ENCODE measurements around the gene OR1A2. TPM values are rescaled to one million over a fixed set of nuclear protein-coding genes. Genes with fewer than 3 reads are reported as not detected.
"Not testable (repeated sequence)": the region's sequence is repeated elsewhere in the genome, so short reads cannot be mapped to it uniquely, and the experiment has no call there.

Gene OR1A2
- total RNA-seq, 4 donors from 2014 or later: not detected

GRCh38 chr17:3222505-3222904 is 25.2 kb downstream of the OR1A2 start:
- H3K27ac ChIP-seq: no peak overlapping the region
- H3K9me3 ChIP-seq: no peaks in the 10 kb centered on the region
- intact Hi-C loops (cut with DNase I; ENCODE audit: low total_unique reads): no loop called here
- H3K4me3 ChIP-seq: no peak overlapping the region
- DNase-seq: no peak
- WGBS, 2 donors (ENCODE audit: low coverage in 1 of 2): 57 to 69% methylated on average over 1 to 2 of the region's 2 CpGs
- no peaks in the 10 kb centered on the region for H3K36me3 ChIP-seq
- no peaks in the 10 kb centered on the region for H3K27me3 ChIP-seq
- no peaks in the 10 kb centered on the region for H3K4me1 ChIP-seq
- in situ Hi-C loops (cut with MboI; ENCODE audit: low pct_ligation_motif_present in 1 of 4, low pct_unique_long_range_greater_than_20kb in 1 of 4, low sequenced_read_pairs in 3 of 4): loop anchor here in 1 of 4 donors (25.0 kb wide), 1 partner anchor 90 kb away; no protein-coding TSS in a partner anchor
- no peak for TF ChIP-seq POLR2AphosphoS5 (IDR thresholded peaks at IDR 0.05)
- TF ChIP-seq POLR2A (IDR thresholded peaks at IDR 0.05): no peak
- no peak for TF ChIP-seq EP300 (IDR thresholded peaks at IDR 0.05; ENCODE audit: low read depth)
- no peak for TF ChIP-seq CTCF (IDR thresholded peaks at IDR 0.05)

DNA sequence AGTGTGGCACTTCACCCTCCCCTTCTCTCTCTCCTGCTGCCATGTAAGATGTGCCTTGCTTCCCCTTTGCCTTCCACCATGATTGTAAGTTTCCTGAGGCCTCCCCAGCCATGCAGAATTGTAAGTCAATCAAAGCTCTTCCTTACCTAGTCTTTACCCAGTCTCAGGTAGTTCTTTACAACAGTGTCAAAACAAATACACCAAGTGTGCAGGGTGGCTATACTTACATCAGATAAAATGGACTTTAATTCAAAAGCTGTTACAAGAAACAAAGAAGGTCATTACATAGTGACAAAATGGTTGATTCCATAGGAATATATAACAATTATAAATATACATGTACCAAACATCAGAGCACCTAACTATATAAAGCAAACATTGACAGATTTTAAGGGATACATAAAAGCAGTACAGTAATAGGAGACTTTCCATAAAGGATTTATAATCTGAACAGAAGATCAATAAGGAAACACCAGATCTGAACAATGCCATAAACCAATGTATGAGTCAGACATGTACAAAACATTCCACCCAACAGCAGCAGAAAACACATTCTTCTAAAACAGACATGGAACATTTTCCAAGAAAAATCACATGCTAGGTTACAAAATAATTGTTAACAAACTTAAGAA is 27.5 kb downstream of the OR1A2 start:
- H3K9me3 ChIP-seq; H3K27me3 ChIP-seq; H3K36me3 ChIP-seq; intact Hi-C loops (cut with DNase I; ENCODE audit: low total_unique reads); H3K4me1 ChIP-seq; H3K4me3 ChIP-seq; DNase-seq: not testable (repeated sequence)
- peak overlapping the region in 1 of 4 donors; percentile 13 for H3K27ac ChIP-seq
- in situ Hi-C loops (cut with MboI; ENCODE audit: low pct_ligation_motif_present in 1 of 4, low pct_unique_long_range_greater_than_20kb in 1 of 4, low sequenced_read_pairs in 3 of 4): loop anchor here in 1 of 4 donors (25.0 kb wide), 1 partner anchor 87 kb away; no protein-coding TSS in a partner anchor

- DNase-seq; H3K4me3 ChIP-seq; H3K9me3 ChIP-seq; intact Hi-C loops (cut with DNase I; ENCODE audit: low total_unique reads); H3K27ac ChIP-seq; H3K4me1 ChIP-seq; H3K27me3 ChIP-seq; in situ Hi-C loops (cut with MboI; ENCODE audit: low pct_ligation_motif_present in 1 of 4, low pct_unique_long_range_greater_than_20kb in 1 of 4, low sequenced_read_pairs in 3 of 4); H3K36me3 ChIP-seq: not testable (repeated sequence)
- WGBS, 2 donors (ENCODE audit: low coverage in 1 of 2): 86% methylated on average over 8 of the region's 8 CpGs; no CpG with 5 or more reads in 1 of the 2 donors
Measured at GRCh38 chr17:3232300-3232699, 35.0 kb downstream of the OR1A2 start.

- intact Hi-C loops (cut with DNase I; ENCODE audit: low total_unique reads); H3K4me3 ChIP-seq; H3K36me3 ChIP-seq; H3K9me3 ChIP-seq; in situ Hi-C loops (cut with MboI; ENCODE audit: low pct_ligation_motif_present in 1 of 4, low pct_unique_long_range_greater_than_20kb in 1 of 4, low sequenced_read_pairs in 3 of 4); H3K27ac ChIP-seq; H3K4me1 ChIP-seq; H3K27me3 ChIP-seq: not testable (repeated sequence)
- DNase-seq: peak; percentile 7
- WGBS, 2 donors (ENCODE audit: low coverage in 1 of 2): 21% methylated on average over 2 of the region's 2 CpGs; no CpG with 5 or more reads in 1 of the 2 donors
Measured at GRCh38 chr17:3238685-3239084, 41.4 kb downstream of the OR1A2 start.

DNA sequence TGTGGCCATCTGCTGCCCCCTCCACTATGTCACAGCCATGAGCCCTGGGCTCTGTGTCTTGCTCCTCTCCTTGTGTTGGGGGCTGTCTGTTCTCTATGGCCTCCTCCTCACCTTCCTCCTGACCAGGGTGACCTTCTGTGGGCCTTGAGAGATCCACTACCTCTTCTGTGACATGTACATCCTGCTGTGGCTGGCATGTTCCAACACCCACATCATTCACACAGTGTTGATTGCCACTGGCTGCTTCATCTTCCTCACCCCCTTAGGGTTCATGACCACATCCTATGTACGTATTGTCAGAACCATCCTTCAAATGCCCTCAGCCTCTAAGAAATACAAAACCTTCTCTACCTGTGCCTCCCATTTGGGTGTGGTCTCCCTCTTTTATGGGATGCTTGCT is 43.7 kb downstream of the OR1A2 start:
- H3K27me3 ChIP-seq; intact Hi-C loops (cut with DNase I; ENCODE audit: low total_unique reads); H3K9me3 ChIP-seq; H3K27ac ChIP-seq; in situ Hi-C loops (cut with MboI; ENCODE audit: low pct_ligation_motif_present in 1 of 4, low pct_unique_long_range_greater_than_20kb in 1 of 4, low sequenced_read_pairs in 3 of 4); H3K36me3 ChIP-seq; H3K4me3 ChIP-seq; H3K4me1 ChIP-seq; DNase-seq: not testable (repeated sequence)
- WGBS, 2 donors (ENCODE audit: low coverage in 1 of 2): 96% methylated on average over 1 of the region's 1 CpG; no CpG with 5 or more reads in 1 of the 2 donors

DNA sequence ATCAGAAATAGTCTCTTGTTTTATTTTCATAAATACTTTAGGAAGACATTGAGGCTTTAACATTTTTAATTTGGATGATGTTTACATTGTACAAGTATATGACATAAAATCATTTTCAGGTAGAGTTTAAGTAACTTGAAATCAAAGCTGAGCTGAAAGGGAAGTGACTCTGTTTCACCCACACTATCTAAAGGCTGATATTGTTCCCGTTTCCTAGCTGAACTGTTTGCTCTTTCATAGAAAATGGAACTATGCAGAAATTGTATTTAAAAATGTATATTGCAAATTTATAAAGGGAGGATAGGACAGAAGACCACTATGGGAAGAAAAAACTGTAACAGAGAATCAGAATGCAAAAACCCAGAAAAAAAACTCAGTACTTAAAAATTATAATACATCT is 47.5 kb downstream of the OR1A2 start:
- DNase-seq; H3K27me3 ChIP-seq; in situ Hi-C loops (cut with MboI; ENCODE audit: low pct_ligation_motif_present in 1 of 4, low pct_unique_long_range_greater_than_20kb in 1 of 4, low sequenced_read_pairs in 3 of 4); H3K36me3 ChIP-seq; H3K27ac ChIP-seq; intact Hi-C loops (cut with DNase I; ENCODE audit: low total_unique reads); H3K9me3 ChIP-seq; H3K4me3 ChIP-seq; H3K4me1 ChIP-seq: not testable (repeated sequence)
- WGBS, 2 donors (ENCODE audit: low coverage in 1 of 2): 30 to 40% methylated on average over 1 of the region's 1 CpG

Other genes starting within 250 kb of the OR1A2 start
- not detected for gene OR1D5, start 133.9 kb upstream of the OR1A2 start, total RNA-seq
- not detected for gene OR1D2, start 93.1 kb upstream of the OR1A2 start, total RNA-seq
- gene OR1G1, start 70.0 kb upstream of the OR1A2 start, total RNA-seq: not detected
- gene OR1A1, start 10.1 kb downstream of the OR1A2 start, total RNA-seq: not detected
- not detected for gene OR3A1, start 100.8 kb downstream of the OR1A2 start, total RNA-seq
- not detected for gene OR3A2, start 188.8 kb downstream of the OR1A2 start, total RNA-seq
- gene OR1E1, start 200.9 kb downstream of the OR1A2 start, total RNA-seq: not detected
- not detected for gene OR3A3, start 213.9 kb downstream of the OR1A2 start, total RNA-seq
- not detected for gene OR1E2, start 236.3 kb downstream of the OR1A2 start, total RNA-seq